ENCODE results near the gene UFL1. TPM values are rescaled to one million over a fixed set of nuclear protein-coding genes. Genes with fewer than 3 reads are reported as not detected.
A peak's percentile ranks its signal among the peaks of the same experiment; 100 is the strongest.
"Not testable (repeated sequence)": the region's sequence is repeated elsewhere in the genome, so short reads cannot be mapped to it uniquely, and the experiment has no call there.

UFL1 gene
- 18.3 and 19.6 TPM in 2 replicates for total RNA-seq
- polyA plus RNA-seq, result 2.1 and 3.4 TPM in 2 replicates
- 3.8 and 4.4 TPM in 2 replicates for polyA plus RNA-seq (2011; cell fraction: cytosol; rRNA removed)
- 14.9 and 19.4 TPM in 2 replicates for polyA plus RNA-seq (2011; cell fraction: nucleus; rRNA removed)
- 12.5 and 16.3 TPM in 2 replicates for polyA plus RNA-seq (2012)
- 5.7 and 6.2 TPM in 2 replicates for polyA minus RNA-seq
- polyA minus RNA-seq (2011; cell fraction: cytosol; rRNA and poly(A)+ RNA removed), result 3.1 TPM
- 9.4 and 10.1 TPM in 2 replicates for polyA minus RNA-seq (2011; cell fraction: nucleus; rRNA and poly(A)+ RNA removed)
- percentile 86 among the genes with signal in this experiment for Bru-seq, nascent RNA
- BruChase-seq, experiment 1, labeled RNA remaining after a 6-hour chase, result percentile 78 among the genes with signal in this experiment
- BruChase-seq, experiment 2, labeled RNA remaining after a 2-hour chase, result percentile 77 among the genes with signal in this experiment
- long read RNA-seq, full-length matches to known transcripts, result 11 of 22 reads
- long read RNA-seq, partial matches to known transcripts, result 6 of 22 reads
- long read RNA-seq, other reads (novel, unspliced or antisense), result 5 of 22 reads

GRCh38 chr6:96521644-96522464, at the start of gene UFL1:
TSS of gene UFL1 (plus strand) at chr6:96521806. CDS start at chr6:96521874, 68 bp downstream.
- TSS peak; percentile 62 for BruUV-seq (replicated peaks)

DNA sequence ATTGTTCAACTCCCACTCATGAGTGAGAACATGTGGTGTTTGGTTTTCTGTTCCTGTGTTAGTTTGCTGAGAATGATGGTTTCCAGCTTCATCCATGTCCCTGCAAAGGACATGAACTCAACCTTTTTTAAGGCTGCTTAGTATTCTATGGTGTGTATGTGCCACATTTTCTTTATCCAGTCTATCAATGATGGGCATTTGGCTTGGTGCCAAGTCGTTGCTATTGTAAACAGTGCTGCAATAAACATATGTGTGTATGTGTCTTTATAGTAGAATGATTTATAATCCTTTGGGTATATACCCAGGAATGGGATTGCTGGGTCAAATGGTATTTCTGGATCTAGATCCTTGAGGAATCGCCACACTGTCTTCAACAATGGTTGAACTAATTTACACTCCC, 49.3 kb upstream of the UFL1 start:
- H3K27ac ChIP-seq (ENCODE audit: insufficient read depth, low read depth, low read length); dilution Hi-C loops (cut with MboI; ENCODE audit: extremely low pct_ligation_motif_present, low sequenced_read_pairs); H3K27me3 ChIP-seq (ENCODE audit: control insufficient read depth in 2 of 2, insufficient read depth in 2 of 2, low read length in 2 of 2); H2AFZ ChIP-seq (ENCODE audit: low read depth, low read length); H3K9me3 ChIP-seq (replicated peaks; ENCODE audit: control insufficient read depth, insufficient read depth, low read length); H3K79me2 ChIP-seq (ENCODE audit: control insufficient read depth, insufficient read depth, low read length); intact Hi-C loops (cut with micrococcal nuclease); H3K9ac ChIP-seq (replicated peaks; ENCODE audit: extremely low read depth, insufficient read depth, low read length); H3K36me3 ChIP-seq (ENCODE audit: control insufficient read depth in 2 of 2, extremely low read depth in 1 of 2, insufficient read depth in 2 of 2, low read length in 2 of 2); H3K4me3 ChIP-seq (replicated peaks in 1 of 3; ENCODE audit: insufficient read depth in 1 of 3, low read depth in 1 of 3, low read length in 3 of 3); POLR2A ChIA-PET; BruUV-seq (replicated peaks); H4K20me1 ChIP-seq (replicated peaks; ENCODE audit: control insufficient read depth, extremely low read depth, insufficient read depth, low read length); H3K4me1 ChIP-seq (ENCODE audit: control insufficient read depth, extremely low read depth, insufficient read depth, low read length); DNase-seq (ENCODE audit: low read depth, low spot score); H3K4me2 ChIP-seq (ENCODE audit: insufficient read depth, low read length); FAIRE-seq; CTCF ChIA-PET; H3K9me1 ChIP-seq (replicated peaks; ENCODE audit: control insufficient read depth, extremely low read depth, insufficient read depth, low read length): not testable (repeated sequence)

More at GRCh38 chr6:96521644-96522464, at the start of gene UFL1:
- FAIRE-seq (peak; percentile 76), DNase-seq (ENCODE audit: low read depth, low spot score) (peak; percentile 95)
- H3K4me2 ChIP-seq (ENCODE audit: insufficient read depth, low read length), result peak within 1 kb of the TSS; percentile 98
- dilution Hi-C loops (cut with MboI; ENCODE audit: extremely low pct_ligation_motif_present, low sequenced_read_pairs), result no loop called here
- peaks cover 16% of the 10 kb centered on the region for H3K4me1 ChIP-seq (ENCODE audit: control insufficient read depth, extremely low read depth, insufficient read depth, low read length)
- peaks cover 3% of the 10 kb centered on the region for H3K79me2 ChIP-seq (ENCODE audit: control insufficient read depth, insufficient read depth, low read length)
- H3K27ac ChIP-seq (ENCODE audit: insufficient read depth, low read depth, low read length), result peak within 1 kb of the TSS; percentile 92
- POLR2A ChIA-PET, result no interaction called here
- CTCF ChIA-PET, result interaction anchor here (0.7 to 1.3 kb wide), 2 partner anchors 13 to 376 kb away, joined by 3 read pairs; partner anchors contain the start of gene NDUFAF4
- peaks cover 0 to 3% of the 10 kb centered on the region in 2 experiments for H3K36me3 ChIP-seq (ENCODE audit: control insufficient read depth in 2 of 2, extremely low read depth in 1 of 2, insufficient read depth in 2 of 2, low read length in 2 of 2)
- H3K9me1 ChIP-seq (replicated peaks; ENCODE audit: control insufficient read depth, extremely low read depth, insufficient read depth, low read length), result no peaks in the 10 kb centered on the region
- no peaks in the 10 kb centered on the region for H4K20me1 ChIP-seq (replicated peaks; ENCODE audit: control insufficient read depth, extremely low read depth, insufficient read depth, low read length)
- H2AFZ ChIP-seq (ENCODE audit: low read depth, low read length), result peak within 1 kb of the TSS; percentile 88
- H3K9ac ChIP-seq (replicated peaks; ENCODE audit: extremely low read depth, insufficient read depth, low read length), result peak within 1 kb of the TSS; percentile 96
- peak within 1 kb of the TSS; percentile 63 to 99 (median 98) for H3K4me3 ChIP-seq (replicated peaks in 1 of 3; ENCODE audit: insufficient read depth in 1 of 3, low read depth in 1 of 3, low read length in 3 of 3)
- TF ChIP-seq EZH2 (IDR thresholded peaks at IDR 0.05; ENCODE audit: borderline replicate concordance, low read depth, low read length, severe bottlenecking) (no peak), MYC (IDR thresholded peaks at IDR 0.05; ENCODE audit: low read depth, low read length) (no peak), POLR2A (IDR thresholded peaks at IDR 0.05; ENCODE audit: low read depth, low read length) (peak; percentile 98), CTCF (IDR thresholded peaks at IDR 0.05; ENCODE audit: extremely low read depth in 1 of 2, insufficient read depth in 1 of 2, low read depth in 1 of 2, low read length in 2 of 2) (no peak), JUN (IDR thresholded peaks at IDR 0.05; ENCODE audit: borderline replicate concordance, insufficient read depth, insufficient read length, low read depth) (no peak), FOS (IDR thresholded peaks at IDR 0.05; ENCODE audit: borderline replicate concordance, insufficient read depth, low read length) (no peak), GATA2 (IDR thresholded peaks at IDR 0.05; ENCODE audit: insufficient read depth, insufficient read length, low read depth, low read length) (no peak), POLR2AphosphoS5 (IDR thresholded peaks at IDR 0.05; ENCODE audit: insufficient read depth, low read depth, low read length) (peak; percentile 98)
- TF ChIP-seq, protein P1, sequence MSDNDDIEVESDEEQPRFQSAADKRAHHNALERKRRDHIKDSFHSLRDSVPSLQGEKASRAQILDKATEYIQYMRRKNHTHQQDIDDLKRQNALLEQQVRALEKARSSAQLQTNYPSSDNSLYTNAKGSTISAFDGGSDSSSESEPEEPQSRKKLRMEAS (IDR thresholded peaks at IDR 0.05; ENCODE audit: insufficient read depth, insufficient read length), result no peak
- no peaks in the 10 kb centered on the region for H3K9me3 ChIP-seq (replicated peaks; ENCODE audit: control insufficient read depth, insufficient read depth, low read length)
- no peaks in the 10 kb centered on the region for H3K27me3 ChIP-seq (ENCODE audit: control insufficient read depth in 2 of 2, insufficient read depth in 2 of 2, low read length in 2 of 2)
- intact Hi-C loops (cut with micrococcal nuclease), result loop anchor here (1.0 to 10.0 kb wide), 5 partner anchors 315 to 1090 kb away; partner anchors contain the start of genes GPR63 and MANEA

All from endothelial cell of umbilical vein (primary cell).